Colonic mucosa (tissue), 4 donors: Measurements from ENCODE around the gene PHACTR3. TPM values are rescaled to one million over a fixed set of nuclear protein-coding genes. Genes with fewer than 3 reads are reported as not detected.

Experiments used
- DNase-seq: peaks from one replicate; pipeline ENCODE4 v3.0.0-alpha.2; 2020
- H3K27ac ChIP-seq: fragments of 200-600 bp; one replicate; pipeline ENCODE4 v1.8.0; 2021
- H3K27me3 ChIP-seq: fragments of 200-600 bp; one replicate; pipeline ENCODE4 v1.8.0; 2021
- H3K36me3 ChIP-seq: fragments of 200-600 bp; one replicate; pipeline ENCODE4 v1.8.0; 2021
- H3K4me1 ChIP-seq: fragments of 200-600 bp; one replicate; pipeline ENCODE4 v1.8.0; 2021; ENCODE audit warnings: mild to moderate bottlenecking
- H3K4me3 ChIP-seq: fragments of 200-600 bp; one replicate; pipeline ENCODE4 v1.8.0; 2021
- H3K9ac ChIP-seq, 2 donors: one replicate each; pipeline ENCODE4 v1.7.0; 2013; ENCODE audit warnings: control low read depth in 2 of 2, low read depth in 2 of 2, low read length in 2 of 2
- H3K9me3 ChIP-seq: fragments of 200-600 bp; one replicate; pipeline ENCODE4 v1.8.0; 2021
- CTCF ChIP-seq: fragments of 200-600 bp; IDR thresholded peaks from one replicate; pipeline ENCODE4 v1.8.0; 2022; ENCODE audit warnings: antibody characterized with exemption, mild to moderate bottlenecking
- intact Hi-C: fragments of 100-400 bp; cut with DNase I; formaldehyde crosslinking; loops from one replicate; pipeline ENCODE4 v1.14.1; 2022
- total RNA-seq, 2 donors: library from RNA; stranded (reverse); fragmentation: NEBNext Ultra II Directional in 1 of 2; extraction: Animal tissue kit (Norgen Biotek cat#: 25700) in 1 of 2; gene quantifications; one replicate each; pipeline ENCODE4 v1.2.1, GENCODE V29; 2021
- donor health status: healthy.
- donor health status: DM: no; HTN: no; CAD: no.
- donor health status: DM: no; HTN: no; CAD: no.

The PHACTR3 gene
- total RNA-seq, 2 donors from 2014 or later, result 0.44 to 0.53 TPM

- Histone ChIP-seq H3K9ac (no peak overlapping the region), H3K36me3 (no peaks in the 10 kb centered on the region), H3K27ac (no peak overlapping the region), H3K4me1 (no peaks in the 10 kb centered on the region), H3K27me3 (peaks cover 22% of the 10 kb centered on the region), H3K9me3 (no peaks in the 10 kb centered on the region), H3K4me3 (no peak overlapping the region)
- DNase-seq, result no peak
- TF ChIP-seq CTCF, result no peak
- intact Hi-C loops, result no loop called here
These were observed 24.8 kb upstream of the PHACTR3 start for GRCh38 chr20:59579404-59580145.

GRCh38 chr20:59580146-59580946 lies 24.0 kb upstream of the PHACTR3 start:
- no peak for DNase-seq
- Histone ChIP-seq H3K9me3 (no peaks in the 10 kb centered on the region), H3K27ac (no peak overlapping the region), H3K4me3 (no peak overlapping the region), H3K4me1 (no peaks in the 10 kb centered on the region), H3K36me3 (no peaks in the 10 kb centered on the region), H3K9ac (no peak overlapping the region), H3K27me3 (peaks cover 22% of the 10 kb centered on the region)
- intact Hi-C loops, result no loop called here
- TF ChIP-seq CTCF, result no peak

GRCh38 chr20:59580991-59581401 lies 23.3 kb upstream of the PHACTR3 start:
- intact Hi-C loops, result no loop called here
- peaks cover 21% of the 10 kb centered on the region for H3K27me3 ChIP-seq
- H3K36me3 ChIP-seq, result no peaks in the 10 kb centered on the region
- no peak overlapping the region for H3K9ac ChIP-seq
- H3K4me3 ChIP-seq, result no peak overlapping the region
- TF ChIP-seq CTCF, result no peak
- H3K27ac ChIP-seq, result no peak overlapping the region
- H3K9me3 ChIP-seq, result no peaks in the 10 kb centered on the region
- H3K4me1 ChIP-seq, result no peaks in the 10 kb centered on the region
- DNase-seq, result no peak

- Histone ChIP-seq H3K27me3 (peaks cover 9% of the 10 kb centered on the region), H3K36me3 (no peaks in the 10 kb centered on the region), H3K4me3 (no peak overlapping the region), H3K9me3 (no peaks in the 10 kb centered on the region), H3K9ac (no peak overlapping the region), H3K4me1 (no peaks in the 10 kb centered on the region), H3K27ac (no peak overlapping the region)
- no peak for DNase-seq
- TF ChIP-seq CTCF, result no peak
- intact Hi-C loops, result no loop called here
These were observed 22.2 kb upstream of the PHACTR3 start for GRCh38 chr20:59581993-59582679.

- Histone ChIP-seq H3K27ac (no peak overlapping the region), H3K4me3 (no peak overlapping the region), H3K9me3 (no peaks in the 10 kb centered on the region), H3K27me3 (no peaks in the 10 kb centered on the region), H3K4me1 (no peaks in the 10 kb centered on the region), H3K36me3 (no peaks in the 10 kb centered on the region), H3K9ac (no peak overlapping the region)
- peak; percentile 36 for DNase-seq
- intact Hi-C loops, result no loop called here
- no peak for TF ChIP-seq CTCF
These were observed 20.7 kb upstream of the PHACTR3 start for GRCh38 chr20:59583428-59584277.
